Raji (cell line): ENCODE data around the gene BSPRY.

Source experiments
- POLR2A ChIP-seq: IDR thresholded peaks from 2 replicates; pipeline ENCODE4 v1.6.1; 2011; ENCODE audit warnings: low read depth, low read length, control low read depth; ENCODE audit not compliant: insufficient read depth

The BSPRY gene

DNA sequence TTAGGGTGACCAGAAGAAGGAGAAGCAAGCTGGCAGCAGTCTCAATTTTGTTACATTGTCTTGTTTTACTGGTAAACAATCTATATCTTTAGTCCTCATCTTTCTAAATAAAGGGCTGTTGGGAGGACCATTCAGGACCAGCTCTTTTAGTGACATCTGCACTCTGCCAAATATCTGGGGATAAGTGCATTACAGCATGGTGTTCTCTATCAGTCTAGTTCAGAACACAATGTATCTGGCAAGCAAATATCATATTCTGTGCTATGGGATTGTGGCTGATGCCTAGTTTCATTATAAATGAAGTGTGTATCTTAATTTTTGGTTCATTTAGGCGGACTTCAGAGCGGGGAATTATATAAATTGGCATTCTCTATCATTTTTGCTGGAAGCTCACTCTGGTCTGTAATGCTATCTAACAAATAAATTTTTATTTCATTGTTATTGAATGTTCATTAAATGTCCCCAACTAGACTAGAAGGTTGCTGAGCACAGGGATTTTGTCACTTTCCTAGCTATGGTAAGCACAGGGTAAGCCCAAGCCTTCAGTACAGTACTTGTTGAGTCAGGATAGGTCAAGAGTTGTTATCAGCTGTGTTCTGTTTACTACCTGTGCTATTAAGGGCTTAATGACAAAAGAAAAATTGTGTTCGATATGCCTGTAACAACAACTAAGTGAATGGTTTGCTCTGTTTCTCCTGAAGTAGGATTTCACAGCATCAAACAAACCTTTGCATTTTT lies 21.1 kb upstream of the BSPRY start:
- TF ChIP-seq POLR2A = no peak

DNA sequence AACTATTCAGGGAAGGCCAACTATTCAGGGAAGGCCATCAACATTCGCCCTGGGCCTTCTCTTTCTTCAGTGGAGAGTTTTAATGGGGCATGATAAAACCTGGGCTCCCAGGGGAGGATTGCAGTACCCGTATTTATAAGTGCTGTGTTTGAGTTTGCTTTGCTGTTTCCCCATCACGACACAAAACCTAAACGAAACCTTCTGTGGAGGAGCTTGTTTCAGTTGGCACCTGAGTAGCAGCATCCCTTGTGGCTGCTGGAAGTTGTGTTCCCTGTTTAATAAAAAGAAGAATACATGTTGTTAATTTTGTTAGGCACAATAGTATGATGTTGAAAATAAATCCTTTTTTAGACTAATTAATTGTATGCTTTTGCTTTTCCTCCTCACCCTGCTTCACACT lies 17.6 kb upstream of the BSPRY start:
- no peak for TF ChIP-seq POLR2A

DNA sequence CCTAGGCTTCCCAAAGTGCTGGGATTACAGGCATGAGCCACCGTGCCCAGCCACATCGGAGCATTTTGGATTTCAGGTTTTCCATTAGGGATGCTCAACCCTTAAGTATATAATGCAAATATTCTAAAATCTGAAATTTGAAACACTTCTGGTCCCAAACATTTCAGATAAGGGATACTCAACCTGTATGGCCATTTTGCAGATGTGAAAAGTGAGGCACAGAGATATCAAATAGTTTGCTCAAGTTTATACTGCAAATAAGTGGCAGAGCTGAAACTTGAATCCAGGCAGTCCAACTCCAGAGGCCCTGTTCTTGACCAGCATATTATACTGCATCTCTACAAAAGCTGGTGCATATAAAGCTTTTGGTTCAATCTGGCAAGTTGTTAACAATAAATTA lies 11.6 kb upstream of the BSPRY start:
- no peak for TF ChIP-seq POLR2A

DNA sequence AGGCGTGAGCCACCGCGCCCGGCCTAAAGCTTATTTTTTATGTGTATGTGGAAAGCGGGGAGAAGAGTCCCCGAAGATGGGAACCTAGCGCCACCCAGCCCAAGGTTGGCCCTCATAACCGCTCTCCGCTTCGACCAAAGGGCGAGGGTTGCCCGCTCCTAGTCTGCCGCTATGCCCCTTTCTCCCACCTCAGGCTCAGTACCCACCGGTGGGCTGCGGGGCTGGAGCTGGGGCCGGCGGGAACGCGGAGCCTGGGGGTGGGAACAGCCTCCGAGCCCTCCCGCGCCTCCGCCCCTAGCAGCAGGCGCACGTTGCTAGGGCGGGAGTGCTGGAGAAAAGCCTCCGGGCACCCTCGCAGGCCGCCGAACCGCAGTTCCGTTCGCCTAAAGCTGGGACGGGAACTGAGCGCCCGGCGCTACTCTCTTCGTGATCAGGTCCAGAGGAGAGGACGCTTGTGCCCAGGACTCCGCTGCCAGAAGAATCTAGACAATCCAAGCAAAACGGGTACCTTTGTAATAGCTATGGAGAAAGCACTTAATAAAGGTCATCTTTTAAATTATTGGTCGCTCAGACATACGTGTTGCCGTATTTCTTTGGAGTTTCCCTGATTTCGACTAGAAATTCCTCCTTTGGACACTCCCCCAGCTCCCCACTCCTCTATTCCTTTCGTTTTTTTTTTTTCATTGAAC lies 9.2 kb upstream of the BSPRY start, which contains the start of gene WDR31:
Gene WDR31, minus strand, starts transcription at position 265 of the 689 bp plus-strand sequence. CDS start 8,253 bp downstream, outside the sequence.
- TF ChIP-seq POLR2A = peak; percentile 75

DNA sequence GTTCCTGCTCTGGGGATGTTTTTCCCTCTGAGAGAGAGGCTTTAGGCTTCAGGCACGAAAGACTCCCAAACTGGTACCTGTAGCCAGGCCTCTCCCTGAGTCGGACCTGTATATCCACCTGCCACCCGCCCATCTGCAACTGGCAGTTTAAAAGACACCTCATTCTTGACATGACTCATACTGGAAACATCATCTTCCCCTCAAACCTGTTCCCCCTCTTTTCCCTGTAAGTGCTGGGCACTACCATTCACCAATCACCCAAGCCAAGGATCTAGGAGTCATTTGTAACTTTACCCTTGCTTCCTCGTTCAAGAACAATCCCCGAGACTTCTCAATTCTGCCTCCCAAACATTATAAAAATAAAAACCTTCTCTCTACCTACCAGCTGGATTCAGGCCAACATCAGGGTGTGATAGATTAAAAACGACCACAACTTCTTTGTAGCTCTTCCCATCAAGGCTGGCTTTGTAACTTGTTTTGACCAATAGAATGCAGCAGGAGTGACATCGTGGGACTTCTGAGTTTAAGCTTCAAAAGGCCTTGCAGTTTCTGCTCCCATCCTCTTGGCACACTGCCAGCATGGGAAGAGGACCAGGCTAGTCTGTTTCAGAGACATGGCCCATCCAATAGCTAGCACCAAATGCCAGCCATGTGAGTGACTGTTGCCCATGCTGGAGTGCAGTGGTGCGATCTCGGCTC lies 7.5 kb upstream of the BSPRY start:
- no peak for TF ChIP-seq POLR2A

DNA sequence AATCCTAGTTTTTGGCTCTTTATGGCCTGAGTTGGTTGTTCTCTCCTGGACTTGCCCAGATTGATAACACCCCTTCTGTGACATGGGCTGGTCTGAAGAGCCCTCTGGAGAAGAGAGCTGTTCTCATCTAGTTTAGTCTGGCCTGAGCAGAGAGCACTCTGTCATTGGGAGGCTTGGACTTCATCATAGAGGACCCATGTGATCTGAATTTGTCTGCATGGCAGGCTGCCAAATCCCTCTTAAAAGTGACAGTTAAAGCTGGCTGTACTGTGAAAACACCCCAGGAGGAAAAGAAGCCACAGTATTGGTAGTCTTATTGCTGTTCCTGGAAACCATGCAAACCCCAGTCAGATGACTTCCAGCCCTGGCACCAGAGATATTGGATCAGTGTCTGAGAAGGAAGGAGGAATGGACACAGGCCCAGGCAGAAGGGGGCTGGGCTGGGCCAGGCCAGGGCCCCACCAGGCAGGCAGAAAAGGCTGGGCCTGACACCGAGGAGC lies 5.6 kb upstream of the BSPRY start:
- TF ChIP-seq POLR2A = no peak

DNA sequence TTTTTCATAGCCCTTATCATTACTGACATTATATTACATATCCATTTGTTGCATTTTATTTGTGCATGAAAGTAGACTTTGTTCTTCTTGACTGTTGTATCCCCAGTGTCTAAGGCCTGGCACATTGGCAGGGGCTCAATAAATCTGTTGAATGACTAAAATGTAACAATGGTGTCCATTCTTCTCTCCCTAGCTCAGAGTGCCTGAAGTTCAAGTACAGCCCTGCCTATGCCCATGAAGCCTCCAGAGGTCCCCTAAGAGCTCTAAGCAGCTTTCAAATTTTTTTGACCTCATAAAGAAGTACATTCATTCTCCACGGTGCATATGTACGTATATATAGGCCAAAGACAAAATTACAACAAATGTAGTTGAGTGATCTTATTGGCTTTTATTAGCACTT lies 4.2 kb upstream of the BSPRY start:
- TF ChIP-seq POLR2A = no peak

DNA sequence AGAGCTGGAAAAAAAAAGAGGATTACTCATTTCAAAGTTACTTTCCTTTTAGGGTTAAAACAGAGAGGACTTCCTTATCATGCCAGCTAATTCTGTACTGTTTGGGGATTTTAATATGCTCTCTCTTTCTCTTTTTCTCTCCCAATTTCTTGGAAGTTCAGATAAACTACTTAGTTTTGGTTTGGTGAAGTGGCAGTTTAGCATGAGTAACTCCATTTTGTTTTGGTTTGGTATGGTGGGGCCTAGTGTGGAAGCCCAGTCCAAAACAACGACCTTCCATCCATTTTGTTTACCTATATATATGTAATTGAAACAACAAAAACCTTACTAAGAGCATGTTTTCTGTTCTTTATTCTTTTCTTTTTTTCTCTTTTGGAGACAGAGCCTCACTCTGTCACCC lies 3.7 kb upstream of the BSPRY start:
- TF ChIP-seq POLR2A = no peak

DNA sequence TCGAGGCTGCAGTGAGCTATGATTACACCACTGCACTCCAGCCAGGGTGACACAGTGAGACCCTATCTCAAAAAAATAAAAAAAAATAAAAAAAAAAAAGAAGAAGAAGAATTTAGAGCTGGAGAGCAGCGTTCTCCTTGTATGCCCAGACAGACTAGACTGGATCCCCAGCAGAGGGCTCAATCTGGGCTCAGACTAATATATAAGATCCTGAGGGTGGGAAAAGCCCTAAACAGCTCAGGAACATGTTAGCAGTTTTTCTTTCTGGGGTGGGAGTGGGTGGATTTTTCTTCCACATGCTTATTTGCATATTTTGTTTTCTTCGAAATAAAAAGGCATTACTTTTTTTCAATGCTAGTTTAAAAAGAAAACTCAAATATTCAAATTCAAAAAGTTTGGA lies 904 bp upstream of the BSPRY start:
- no peak for TF ChIP-seq POLR2A

DNA sequence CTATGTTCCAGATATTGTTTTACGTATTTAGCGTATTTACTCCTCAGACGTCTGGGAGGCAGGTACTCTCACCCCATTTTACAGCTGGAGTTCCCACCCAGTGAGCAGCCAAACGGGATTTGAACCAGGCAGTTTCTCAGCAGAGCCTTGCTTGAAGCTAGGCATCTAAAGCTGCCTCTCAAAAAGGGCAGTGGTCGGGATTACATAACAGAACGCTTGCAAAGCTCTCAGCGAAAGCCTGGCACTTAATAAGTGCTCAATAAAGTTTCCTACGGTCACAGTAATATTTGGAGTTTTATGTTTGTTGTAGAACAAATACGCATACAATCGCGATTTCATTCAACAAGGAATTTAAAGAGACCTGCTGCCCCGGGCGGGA lies 286 bp upstream of the BSPRY start:
- no peak for TF ChIP-seq POLR2A

DNA sequence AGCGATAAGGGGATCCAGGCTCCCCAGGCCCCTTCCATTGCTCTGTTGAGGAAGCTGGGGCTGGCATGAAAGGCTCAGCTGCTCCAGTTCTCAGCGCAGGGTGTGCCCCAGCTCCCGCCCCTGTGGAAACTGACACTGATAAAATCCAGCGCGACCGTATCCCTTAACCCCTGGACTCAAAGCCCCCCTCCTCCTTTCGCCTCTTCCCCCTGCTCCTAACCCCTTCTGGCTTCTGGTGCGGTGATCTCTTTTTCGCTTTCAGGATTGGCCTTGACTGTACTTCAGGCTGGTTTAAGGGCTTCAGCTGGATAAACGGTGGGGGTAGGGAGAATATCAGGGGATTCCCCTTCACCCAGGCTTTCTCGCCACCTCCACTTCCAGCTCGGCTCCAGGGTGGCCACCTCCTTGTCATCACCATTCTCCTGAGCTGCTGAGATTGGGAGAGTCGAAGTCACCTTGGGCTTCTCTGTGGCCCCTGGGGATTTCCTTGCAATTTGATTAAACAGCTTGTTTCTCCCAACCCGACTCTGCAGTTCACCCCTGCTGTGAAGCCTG lies 843 bp downstream of the BSPRY start:
- no peak for TF ChIP-seq POLR2A

DNA sequence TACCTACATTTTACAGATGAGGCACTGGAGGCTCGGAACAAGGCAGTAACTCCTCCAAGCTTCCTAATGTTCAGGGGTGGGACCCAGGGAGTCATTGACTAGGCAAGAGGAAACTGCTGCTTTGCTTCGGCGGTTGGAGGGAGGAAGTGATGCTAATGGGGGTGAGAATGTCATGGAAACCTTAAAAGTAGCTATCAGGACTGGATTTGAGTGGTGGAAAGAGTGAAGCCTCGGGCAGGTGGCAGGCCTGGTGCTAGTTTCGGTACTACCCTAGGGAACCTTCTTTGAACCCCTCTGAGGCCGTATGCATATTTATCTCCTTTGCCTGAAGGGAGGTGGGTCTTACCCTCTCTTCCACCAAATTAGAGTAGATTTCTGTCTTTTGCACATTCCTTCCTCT lies 1.6 kb downstream of the BSPRY start:
- TF ChIP-seq POLR2A = no peak

DNA sequence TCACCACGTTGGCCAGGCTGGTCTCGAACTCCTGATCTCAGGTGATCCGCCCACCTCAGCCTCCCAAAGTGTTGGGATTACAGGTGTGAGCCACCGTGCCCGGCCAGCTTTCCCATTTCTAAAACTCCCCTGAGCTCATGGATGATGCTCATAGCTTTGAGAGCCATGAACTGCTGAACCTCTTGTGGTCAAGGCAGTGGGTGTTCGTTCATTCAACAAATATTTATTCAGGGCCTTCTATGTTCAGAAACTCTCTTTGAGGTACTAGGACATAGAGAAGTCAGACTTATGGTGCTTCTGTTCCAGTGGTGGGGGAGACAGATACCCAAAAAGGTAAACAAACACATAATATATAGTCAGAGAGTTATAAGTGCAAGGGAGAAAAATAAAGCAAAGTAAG lies 2.7 kb downstream of the BSPRY start:
- TF ChIP-seq POLR2A = no peak

DNA sequence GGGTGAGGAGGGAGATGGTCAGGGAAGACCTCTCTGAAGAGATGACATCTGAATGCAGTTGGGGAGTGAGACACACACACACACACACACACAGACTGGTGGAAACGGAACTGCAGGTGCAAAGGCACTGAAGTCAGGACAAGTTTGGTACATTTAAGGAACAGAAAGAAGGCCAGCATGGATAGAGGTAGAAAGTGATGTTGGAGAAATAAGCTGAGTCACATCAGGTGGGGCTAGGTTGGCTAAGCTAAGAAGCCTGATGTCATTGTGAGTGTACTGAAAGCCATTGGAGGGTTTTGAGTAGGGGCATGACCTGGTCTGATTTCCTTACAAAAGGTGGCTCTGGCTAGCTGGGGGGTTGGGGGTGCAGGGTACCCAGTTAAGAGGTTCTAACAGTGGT lies 3.1 kb downstream of the BSPRY start:
- TF ChIP-seq POLR2A = no peak

DNA sequence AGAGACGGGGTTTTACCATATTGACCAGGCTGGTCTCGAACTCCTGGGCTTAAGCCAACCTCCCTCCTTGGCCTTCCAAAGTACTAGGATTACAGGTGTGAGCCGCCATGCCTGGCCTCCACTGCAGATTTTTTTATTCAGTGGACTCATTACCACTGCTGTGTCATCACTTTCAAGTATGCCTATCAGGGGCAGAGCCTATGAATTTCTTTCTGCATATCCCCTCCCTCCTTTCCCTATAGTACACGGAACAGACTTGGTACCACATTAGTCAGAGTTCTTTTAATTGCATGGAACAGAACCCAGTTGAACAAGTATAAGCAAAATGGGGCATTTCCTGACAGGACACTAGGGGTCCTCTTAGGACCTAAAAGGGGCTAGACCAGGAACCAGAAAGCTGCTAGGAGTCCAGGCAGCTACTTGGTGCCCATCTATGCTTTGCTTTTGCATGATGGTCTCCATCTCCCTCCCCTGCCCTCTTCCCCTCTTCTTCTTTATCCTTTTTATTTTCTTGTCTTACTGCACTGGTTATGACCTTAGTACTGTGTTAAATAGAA lies 5.8 kb downstream of the BSPRY start:
- TF ChIP-seq POLR2A = no peak
